Neural progenitor cell (in vitro differentiated cells): ENCODE data around the gene DCTN2.

Experiments
- EZH2 ChIP-seq: fragments of 200-600 bp; sonication (generic); IDR thresholded peaks from 2 replicates; pipeline ENCODE4 v1.6.1; 2017; ENCODE audit warnings: antibody characterized with exemption, mild to moderate bottlenecking, moderate library complexity
- TF ChIP-seq, protein P1 (sequence below): fragments of 200-600 bp; sonication (generic); IDR thresholded peaks from 2 replicates; pipeline ENCODE4 v1.5.1; 2017; ENCODE audit warnings: antibody characterized with exemption, mild to moderate bottlenecking

DNA sequence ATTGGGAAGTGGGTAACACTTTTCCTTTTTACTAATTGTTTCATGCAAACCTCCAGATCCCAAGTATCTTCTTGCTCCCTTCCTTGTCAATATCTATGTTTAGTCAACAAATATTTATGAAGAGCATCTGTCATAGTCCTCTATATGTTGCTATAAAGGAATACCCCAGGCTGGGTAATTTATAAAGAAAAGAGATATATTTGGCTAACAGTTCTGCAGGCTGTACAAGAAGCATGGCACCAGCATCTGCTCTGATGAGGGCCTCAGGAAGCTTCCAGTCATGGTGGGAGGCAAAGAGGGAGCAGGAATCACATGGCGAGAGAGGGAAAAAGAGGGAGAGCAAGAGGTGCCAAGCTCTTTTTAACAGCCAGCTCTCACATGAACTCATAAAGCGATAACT is 7.5 kb upstream of the DCTN2 start:
- TF ChIP-seq, protein P1, sequence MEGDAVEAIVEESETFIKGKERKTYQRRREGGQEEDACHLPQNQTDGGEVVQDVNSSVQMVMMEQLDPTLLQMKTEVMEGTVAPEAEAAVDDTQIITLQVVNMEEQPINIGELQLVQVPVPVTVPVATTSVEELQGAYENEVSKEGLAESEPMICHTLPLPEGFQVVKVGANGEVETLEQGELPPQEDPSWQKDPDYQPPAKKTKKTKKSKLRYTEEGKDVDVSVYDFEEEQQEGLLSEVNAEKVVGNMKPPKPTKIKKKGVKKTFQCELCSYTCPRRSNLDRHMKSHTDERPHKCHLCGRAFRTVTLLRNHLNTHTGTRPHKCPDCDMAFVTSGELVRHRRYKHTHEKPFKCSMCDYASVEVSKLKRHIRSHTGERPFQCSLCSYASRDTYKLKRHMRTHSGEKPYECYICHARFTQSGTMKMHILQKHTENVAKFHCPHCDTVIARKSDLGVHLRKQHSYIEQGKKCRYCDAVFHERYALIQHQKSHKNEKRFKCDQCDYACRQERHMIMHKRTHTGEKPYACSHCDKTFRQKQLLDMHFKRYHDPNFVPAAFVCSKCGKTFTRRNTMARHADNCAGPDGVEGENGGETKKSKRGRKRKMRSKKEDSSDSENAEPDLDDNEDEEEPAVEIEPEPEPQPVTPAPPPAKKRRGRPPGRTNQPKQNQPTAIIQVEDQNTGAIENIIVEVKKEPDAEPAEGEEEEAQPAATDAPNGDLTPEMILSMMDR = no peak
- no peak for TF ChIP-seq EZH2
